CD4-positive, alpha-beta T cell treated with Interleukin-4 for 4 hours (primary cell): ENCODE results near the gene EYA2.

Experiments
- DNase-seq: peaks from one replicate; pipeline ENCODE4 v3.0.0-alpha.2; 2020

Gene EYA2

DNA sequence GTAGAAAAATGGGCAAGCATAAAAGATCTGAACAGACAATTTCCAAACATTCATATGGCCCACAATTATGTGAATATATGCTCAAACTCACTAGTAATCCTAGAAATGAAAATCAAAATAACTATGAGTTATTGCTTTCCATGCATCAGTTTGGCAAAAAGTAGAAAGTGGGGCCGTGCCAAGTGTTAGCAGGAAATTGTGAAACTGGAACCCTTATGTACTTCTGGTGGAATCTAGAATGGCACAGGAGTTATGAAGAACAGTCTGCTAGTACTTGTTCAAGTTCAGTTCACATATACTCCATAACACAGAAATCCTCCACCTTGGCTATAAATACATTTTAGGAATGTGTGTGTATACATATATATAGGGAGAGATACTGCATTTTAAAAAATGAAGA lies 89.8 kb downstream of the EYA2 start:
- DNase-seq, result no peak

DNA sequence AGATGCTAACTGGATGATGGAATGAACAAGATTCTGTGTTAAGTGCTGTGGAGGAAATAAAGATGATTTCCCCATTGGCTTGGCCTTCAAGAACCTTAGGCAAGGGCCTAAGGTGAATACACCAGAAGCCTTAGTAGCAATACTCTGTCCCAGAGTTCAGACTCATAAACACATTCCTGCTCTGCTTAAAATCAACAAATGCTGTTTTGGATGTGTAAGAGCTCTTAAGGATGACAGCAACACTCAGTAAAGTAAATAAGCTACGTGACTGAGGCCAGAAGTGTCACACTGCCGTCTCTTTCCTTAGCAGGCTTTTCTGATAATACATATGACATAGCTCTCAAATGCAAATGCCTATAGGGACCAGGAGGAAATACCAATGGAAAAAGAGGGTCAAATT lies 90.6 kb downstream of the EYA2 start:
- DNase-seq, result no peak

GRCh38 chr20:46985671-46986070 lies 91.0 kb downstream of the EYA2 start:
- no peak for DNase-seq

- no peak for DNase-seq
These were observed 92.4 kb downstream of the EYA2 start for GRCh38 chr20:46987001-46987400.

GRCh38 chr20:46990017-46990595 lies 95.5 kb downstream of the EYA2 start:
- peak; percentile 6 for DNase-seq

DNA sequence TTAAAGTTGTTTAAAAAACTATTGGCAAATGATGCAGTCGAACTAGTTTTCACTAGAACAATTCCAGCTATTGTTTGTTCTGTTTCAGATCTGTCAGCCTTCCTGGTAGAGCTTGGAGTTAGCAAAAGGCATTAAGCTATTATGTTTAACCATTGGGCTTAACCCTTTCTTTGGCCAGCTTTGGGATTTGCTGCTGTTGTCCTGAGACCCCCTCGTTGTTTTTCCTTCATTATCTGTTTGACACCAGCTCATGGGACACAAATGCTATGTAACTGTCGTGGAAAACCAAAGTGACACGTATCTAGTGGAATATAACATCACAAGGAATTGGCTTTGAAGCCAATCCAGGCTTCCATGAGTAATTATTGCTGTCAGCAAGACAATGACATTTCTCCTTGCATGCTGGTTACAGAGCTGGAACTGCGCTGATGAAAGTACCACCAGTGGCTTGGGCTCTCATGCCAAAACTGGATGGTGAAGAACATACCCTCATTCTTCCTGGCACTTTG lies 96.0 kb downstream of the EYA2 start:
- no peak for DNase-seq

GRCh38 chr20:46991168-46991567 lies 96.5 kb downstream of the EYA2 start:
- DNase-seq, result no peak

DNA sequence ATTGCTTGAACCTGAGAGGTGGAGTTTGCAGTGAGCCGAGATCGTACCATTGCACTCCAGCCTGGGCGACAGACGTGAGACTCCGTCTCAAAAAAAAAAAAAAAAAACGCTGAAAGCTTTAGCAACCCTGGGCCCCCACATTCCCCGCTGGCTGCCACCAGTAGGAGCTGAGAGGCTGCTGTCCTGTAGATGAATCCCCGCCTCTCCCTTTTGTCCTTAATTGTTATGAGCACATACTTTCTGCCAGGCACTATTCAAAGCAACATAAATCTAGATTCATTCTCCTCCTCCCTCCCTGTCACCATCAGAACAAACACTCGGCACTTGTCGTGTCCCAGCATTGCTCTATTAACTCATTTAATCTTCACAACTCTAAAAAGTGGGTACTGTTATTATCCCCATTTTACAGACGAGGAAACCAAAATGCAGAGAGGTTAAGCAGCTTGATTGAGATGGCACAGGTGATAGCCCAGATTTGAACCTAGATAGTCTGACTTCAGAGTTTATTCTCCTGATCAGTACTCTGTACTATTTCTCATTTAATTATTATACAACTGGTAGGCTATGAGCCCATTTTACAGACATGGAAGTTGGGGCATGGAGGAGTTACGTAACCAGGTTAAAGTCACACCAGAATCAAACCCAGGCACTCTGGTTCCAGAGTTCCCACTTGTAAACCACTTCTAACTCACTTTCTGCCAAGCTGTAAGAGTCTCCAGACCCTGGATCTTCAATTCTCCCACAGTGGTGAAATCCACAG lies 97.4 kb downstream of the EYA2 start:
- no peak for DNase-seq

DNA sequence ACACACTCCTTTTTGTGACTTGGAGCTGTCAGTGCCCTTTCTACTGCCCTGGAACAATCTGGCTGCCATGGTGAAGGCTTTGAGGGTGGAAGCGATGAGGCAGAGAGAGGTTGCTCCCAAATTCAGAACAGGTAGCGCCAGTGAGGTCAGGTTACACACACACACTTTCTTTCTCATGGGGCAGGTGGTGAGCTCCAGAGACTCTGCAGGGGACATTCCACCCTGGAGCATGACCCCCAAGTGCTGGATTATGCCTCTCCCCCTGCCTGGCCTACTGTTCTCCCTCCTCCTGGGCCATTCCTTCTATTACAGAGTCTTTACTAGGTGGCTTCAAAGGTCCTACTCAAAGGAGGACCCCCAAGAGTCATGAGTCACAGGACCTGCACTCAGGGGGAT lies 98.0 kb downstream of the EYA2 start:
- no peak for DNase-seq

- DNase-seq, result no peak
These were observed 98.9 kb downstream of the EYA2 start for GRCh38 chr20:46993465-46994095.

GRCh38 chr20:46994341-46994740 lies 99.7 kb downstream of the EYA2 start:
- DNase-seq, result peak; percentile 32

- no peak for DNase-seq
These were observed 101.0 kb downstream of the EYA2 start for GRCh38 chr20:46995561-46996142.

- no peak for DNase-seq
These were observed 102.5 kb downstream of the EYA2 start for GRCh38 chr20:46997187-46997586.

GRCh38 chr20:46998477-46999240 lies 104.0 kb downstream of the EYA2 start:
- DNase-seq, result no peak

GRCh38 chr20:46999801-47000465 lies 105.3 kb downstream of the EYA2 start:
- DNase-seq, result no peak

DNA sequence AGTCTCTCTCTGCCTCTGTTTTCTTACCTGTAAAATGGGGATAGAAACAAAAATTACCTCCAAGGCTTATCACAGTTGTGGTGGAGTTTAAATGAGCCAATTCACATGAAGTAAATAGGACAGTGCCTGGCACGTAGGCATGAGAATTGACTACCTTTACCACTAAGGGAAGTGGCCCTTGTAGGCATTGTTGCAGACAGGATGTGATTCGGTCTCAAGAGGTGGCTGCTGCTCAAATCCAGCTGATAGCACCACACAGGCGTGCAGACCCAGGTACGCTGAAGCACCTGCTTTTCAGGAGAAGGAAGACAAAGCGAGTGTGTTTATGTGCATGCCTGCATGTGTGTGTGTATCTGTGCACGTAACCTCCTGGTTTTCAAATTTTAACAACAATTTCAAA lies 108.6 kb downstream of the EYA2 start:
- no peak for DNase-seq

- no peak for DNase-seq
These were observed 109.5 kb downstream of the EYA2 start for GRCh38 chr20:47004179-47004578.

DNA sequence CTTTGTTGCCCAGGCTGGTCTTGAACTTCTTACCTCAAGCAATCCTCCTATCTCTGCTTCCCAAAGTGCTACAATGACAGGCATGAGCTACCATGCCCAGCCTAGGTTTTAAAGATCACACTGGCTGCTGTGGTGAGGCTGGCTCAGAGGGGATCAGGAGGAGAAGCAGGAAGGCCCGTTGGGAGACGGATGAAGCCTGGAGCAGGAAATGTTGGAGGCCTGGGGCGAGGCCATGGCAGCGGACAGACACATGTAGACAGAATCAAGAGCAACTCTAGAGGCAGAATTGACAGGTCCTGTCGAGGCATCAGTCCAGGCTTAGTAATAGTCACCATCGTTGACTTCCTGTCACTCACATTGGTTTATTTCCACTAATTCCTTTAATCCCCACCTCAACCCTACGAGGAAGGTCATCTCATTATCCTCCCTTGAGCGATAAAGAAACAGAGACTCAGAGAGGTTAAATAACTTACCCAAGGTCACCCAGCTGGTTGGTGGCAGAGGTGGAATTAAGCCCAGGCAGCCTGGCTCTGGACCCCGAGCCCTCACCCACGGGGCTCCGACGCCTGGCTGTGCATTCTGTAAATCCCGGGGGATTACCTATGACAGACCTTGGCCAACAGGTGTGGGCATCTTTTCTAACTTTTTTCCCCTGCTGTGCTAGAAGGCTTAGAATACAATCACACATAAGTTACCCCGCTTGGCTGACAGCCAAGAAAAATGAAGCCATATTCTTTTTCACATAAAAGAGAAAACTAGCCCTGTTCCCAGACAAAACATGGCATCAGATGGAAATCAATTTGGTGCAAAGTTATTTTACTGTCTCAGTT lies 113.4 kb downstream of the EYA2 start:
- DNase-seq, result no peak

DNA sequence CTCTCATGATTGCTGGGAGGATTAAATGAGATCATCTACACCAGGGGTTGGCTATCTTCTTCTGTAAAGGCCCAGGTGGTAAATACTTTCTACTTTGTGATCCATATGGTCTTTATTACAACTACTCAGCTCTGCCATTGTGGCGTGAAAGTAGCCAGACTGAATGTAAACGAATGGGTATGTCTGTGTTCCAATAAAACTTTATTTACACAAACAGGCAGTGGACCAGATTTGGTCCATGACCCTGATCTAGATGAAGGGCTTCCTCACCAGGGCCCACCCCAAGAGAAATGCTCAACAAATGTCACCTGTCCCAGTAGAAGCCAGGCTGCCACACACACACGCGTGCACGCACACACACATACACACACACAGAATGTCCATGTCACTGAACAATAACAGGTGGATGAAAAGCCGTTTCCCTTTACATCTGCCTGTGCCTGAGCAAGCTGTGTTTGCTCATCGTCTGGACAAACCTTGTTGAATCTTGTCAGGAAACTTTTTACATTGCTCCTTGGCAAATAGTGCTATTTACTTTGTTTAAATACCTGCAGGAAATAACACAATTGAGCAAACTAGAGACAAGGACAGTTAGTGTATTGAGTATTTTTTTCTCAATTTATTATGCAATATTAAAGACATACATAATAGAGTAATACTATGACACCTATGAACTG lies 114.3 kb downstream of the EYA2 start:
- DNase-seq, result no peak

DNA sequence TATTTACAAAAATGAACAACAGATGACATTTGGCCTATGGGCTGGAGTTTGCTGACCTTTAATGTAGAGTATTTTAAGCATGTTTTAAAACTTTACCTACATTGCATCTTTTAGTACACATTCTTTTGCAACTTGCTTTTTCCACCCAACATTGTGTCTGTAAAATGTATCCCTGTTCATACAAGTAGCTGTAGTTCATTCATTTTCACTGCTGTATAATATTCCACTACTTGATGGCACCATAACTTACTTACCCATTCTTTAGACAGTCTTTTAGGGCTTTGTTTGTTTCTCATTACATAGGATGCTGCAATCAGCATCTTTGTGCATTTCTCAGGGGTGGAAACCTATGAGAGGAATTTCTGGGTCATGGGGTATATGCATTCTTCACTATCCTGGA lies 115.1 kb downstream of the EYA2 start:
- DNase-seq, result no peak

GRCh38 chr20:47011984-47012383 lies 117.3 kb downstream of the EYA2 start:
- no peak for DNase-seq
